B cell (primary cell): Measurements from ENCODE around the gene RAI1. TPM values are rescaled to one million over a fixed set of nuclear protein-coding genes. Genes with fewer than 3 reads are reported as not detected.

Experiments used
- ATAC-seq: fragments of 200-7000 bp; cut with Tn5 transposase; one replicate; pipeline ENCODE4 v1.10.0; 2021; ENCODE audit warnings: low read depth, mild to moderate bottlenecking, moderate number of reproducible peaks, moderate library complexity
- CTCF ChIA-PET: fragments of 350-600 bp; sonication (Branson Sonifier 250); formaldehyde crosslinking; loops from one replicate; lab custom pipeline; 2021; ENCODE audit warnings: antibody characterized with exemption, inconsistent platforms; lab: Charles Lee
- POLR2A ChIA-PET: fragments of 350-600 bp; sonication (Branson Sonifier 250); formaldehyde crosslinking; loops from one replicate; lab custom pipeline; 2021; ENCODE audit warnings: antibody characterized with exemption; lab: Charles Lee
- DNase-seq: peaks from one replicate; pipeline ENCODE4 v3.0.0; 2013
- H2AFZ ChIP-seq: 2 replicates; pipeline ENCODE4 v1.6.1; 2012; ENCODE audit warnings: mild to moderate bottlenecking, low read depth, low read length; ENCODE audit not compliant: insufficient read depth, poor library complexity, severe bottlenecking
- H3K27ac ChIP-seq, 2 donors: 1 replicate in 1 of 2; 2 replicates in 1 of 2; pipeline ENCODE4 v1.5.1; 2012 to 2013; ENCODE audit warnings: low read length in 2 of 2, mild to moderate bottlenecking in 2 of 2, moderate library complexity in 1 of 2
- H3K27me3 ChIP-seq, 4 experiments: fragments of 200-600 bp in 1 of 4; sonication (generic) in 1 of 4; replicated peaks in 1 of 4; 1 replicate in 2 of 4; 2 replicates in 2 of 4; pipeline versions ENCODE4 v1.6.1 to v1.7.0; 2013 to 2016; ENCODE audit warnings: low read length in 3 of 4, mild to moderate bottlenecking in 2 of 4, mixed read lengths in 1 of 4, moderate library complexity in 1 of 4; ENCODE audit not compliant: insufficient read depth in 4 of 4, control insufficient read depth in 3 of 4; ENCODE audit errors: control extremely low read depth in 1 of 4
- H3K36me3 ChIP-seq, 2 experiments: replicated peaks in 1 of 2; 1 replicate in 1 of 2; 2 replicates in 1 of 2; pipeline versions ENCODE4 v1.6.1 to v1.7.1; 2013; ENCODE audit warnings: low read length in 1 of 2; ENCODE audit not compliant: insufficient read depth in 2 of 2, control insufficient read depth in 1 of 2; ENCODE audit errors: control extremely low read depth in 1 of 2, extremely low read depth in 1 of 2
- H3K4me1 ChIP-seq, 2 donors: fragments of 200-600 bp in 1 of 2; sonication (generic) in 1 of 2; 1 replicate in 1 of 2; 2 replicates in 1 of 2; pipeline versions ENCODE4 v1.5.1 to v1.6.1; 2013 to 2017; ENCODE audit warnings: low read length in 2 of 2; ENCODE audit not compliant: control insufficient read depth in 2 of 2, insufficient read depth in 2 of 2
- H3K4me2 ChIP-seq: replicated peaks from 2 replicates; pipeline ENCODE3; 2012; ENCODE audit warnings: mild to moderate bottlenecking, low read depth, low read length; ENCODE audit not compliant: poor library complexity, severe bottlenecking
- H3K4me3 ChIP-seq, 5 experiments: fragments of 200-600 bp in 1 of 5; sonication (generic) in 1 of 5; 1 replicate in 3 of 5; 2 replicates in 2 of 5; pipeline versions ENCODE4 v1.5.1 to v1.7.0; 2011 to 2016; ENCODE audit warnings: low read length in 4 of 5, mild to moderate bottlenecking in 4 of 5, low read depth in 2 of 5, control low read depth in 1 of 5, moderate library complexity in 1 of 5; ENCODE audit not compliant: insufficient read depth in 1 of 5; ENCODE audit errors: control extremely low read depth in 1 of 5, extremely low read depth in 1 of 5
- H3K79me2 ChIP-seq: fragments of 200-600 bp; sonication (generic); one replicate; pipeline ENCODE4 v1.6.0; 2016; ENCODE audit warnings: low read length; ENCODE audit not compliant: control insufficient read depth, insufficient read depth
- H3K9ac ChIP-seq: fragments of 200-600 bp; sonication (generic); 2 replicates; pipeline ENCODE4 v1.6.1; 2017; ENCODE audit warnings: mild to moderate bottlenecking, low read length, moderate library complexity
- H3K9me3 ChIP-seq, 3 donors: one replicate each; pipeline versions ENCODE4 v1.6.1 to v1.7.1; 2013; ENCODE audit warnings: low read length in 2 of 3; ENCODE audit not compliant: control insufficient read depth in 2 of 3, insufficient read depth in 1 of 3; ENCODE audit errors: control extremely low read depth in 1 of 3
- H4K20me1 ChIP-seq: 2 replicates; pipeline ENCODE4 v1.6.0; 2012; ENCODE audit warnings: mild to moderate bottlenecking, low read length; ENCODE audit not compliant: insufficient read depth, control insufficient read depth, poor library complexity, severe bottlenecking
- H3K27ac Mint-ChIP-seq: one replicate; pipeline ENCODE4 v1.8.0; 2021; ENCODE audit warnings: mixed read lengths
- H3K27me3 Mint-ChIP-seq: one replicate; pipeline ENCODE4 v1.8.0; 2021; ENCODE audit warnings: mixed read lengths
- H3K4me1 Mint-ChIP-seq: one replicate; pipeline ENCODE4 v1.8.0; 2021; ENCODE audit warnings: mixed read lengths
- H3K4me3 Mint-ChIP-seq: one replicate; pipeline ENCODE4 v1.8.0; 2021; ENCODE audit warnings: mixed read lengths
- H3K9me3 Mint-ChIP-seq: one replicate; pipeline ENCODE4 v1.8.0; 2022; ENCODE audit warnings: mixed read lengths; ENCODE audit not compliant: insufficient read depth
- CTCF ChIP-seq: fragments of 200-600 bp; IDR thresholded peaks from one replicate; pipeline ENCODE4 v1.8.0; 2022; ENCODE audit warnings: antibody characterized with exemption, mild to moderate bottlenecking
- EZH2 ChIP-seq: IDR thresholded peaks from 2 replicates; pipeline ENCODE4 v1.6.1; 2012; ENCODE audit warnings: borderline replicate concordance, low read depth, mild to moderate bottlenecking, moderate library complexity, low read length; ENCODE audit not compliant: insufficient read depth, poor library complexity, severe bottlenecking
- WGBS: methylation state at CpG from one replicate; pipeline ENCODE4 v1.1.5; 2013; ENCODE audit warnings: missing lambda C conversion rate; ENCODE audit not compliant: insufficient coverage; 5-methylcytosine and 5-hydroxymethylcytosine counted together
- intact Hi-C: fragments of 100-400 bp; cut with micrococcal nuclease; formaldehyde crosslinking; loops from one replicate; pipeline ENCODE4 v1.10.0; 2022
- polyA plus RNA-seq: library from polyadenylated mRNA; depleted of rRNA; stranded (reverse); fragments of >200 nt; gene quantifications from 2 replicates; pipeline ENCODE4 v1.2.3, GENCODE V29; 2012
- total RNA-seq, 2 donors: library from RNA; stranded (reverse); fragments of 120-200 nt in 1 of 2; gene quantifications; 1 replicate in 1 of 2; 2 replicates in 1 of 2; pipeline versions ENCODE4 v1.2.3 to v1.2.4, GENCODE V29; 2013 to 2022

The RAI1 gene
- total and polyA plus RNA-seq, 2 donors (not counting 1 experiment from before 2014, with no cell fraction given) = 4.7 to 34.0 TPM

- H3K4me3 ChIP-seq = peak overlapping the region in 4 of 5 experiments; percentile 11 to 74 (median 57)
- no peak for DNase-seq
Observed at GRCh38 chr17:17782523-17783115, 101.4 kb downstream of the RAI1 start.

More at GRCh38 chr17:17782523-17783115, 101.4 kb downstream of the RAI1 start:
- H3K27me3 Mint-ChIP-seq = peaks cover 5% of the 10 kb centered on the region
- H3K27ac ChIP-seq = no peak overlapping the region
- POLR2A ChIA-PET = no interaction called here
- TF ChIP-seq EZH2 (peak; percentile 34), CTCF (no peak)
- H3K27ac Mint-ChIP-seq = no peak overlapping the region
- peaks cover 0 to 4% (median 0%) of the 10 kb centered on the region in 3 donors for H3K9me3 ChIP-seq
- H3K79me2 ChIP-seq = peaks cover 10% of the 10 kb centered on the region
- H3K4me2 ChIP-seq = peak overlapping the region; percentile 98
- H3K9me3 Mint-ChIP-seq = no peaks in the 10 kb centered on the region
- peak overlapping the region; percentile 49 for H2AFZ ChIP-seq
- peaks cover 81% of the 10 kb centered on the region for H4K20me1 ChIP-seq
- H3K36me3 ChIP-seq = no peaks in the 10 kb centered on the region
- peaks cover 26% of the 10 kb centered on the region for H3K4me1 Mint-ChIP-seq
- WGBS = under 1% methylated on average over 50 of the region's 57 CpGs
- intact Hi-C loops = loop anchor here (1.0 to 5.0 kb wide), 2 partner anchors 16 to 55 kb away; no protein-coding TSS in a partner anchor
- peak overlapping the region; percentile 72 for H3K9ac ChIP-seq
- CTCF ChIA-PET = interaction anchor here (0.6 to 0.9 kb wide), 2 partner anchors 21 to 100 kb away, joined by 3 read pairs; no protein-coding TSS in a partner anchor
- peaks cover 27 to 37% of the 10 kb centered on the region in 2 donors for H3K4me1 ChIP-seq
- peaks cover 0 to 16% (median 3%) of the 10 kb centered on the region in 4 experiments for H3K27me3 ChIP-seq
- ATAC-seq = no peak
- peak overlapping the region; percentile 68 for H3K4me3 Mint-ChIP-seq
